Measurements from ENCODE around the gene KIAA1958. TPM values are rescaled to one million over a fixed set of nuclear protein-coding genes. Genes with fewer than 3 reads are reported as not detected.

The KIAA1958 gene
- total and polyA plus RNA-seq, 9 donors, result 5.7 to 40.3 (median 24.1) TPM

GRCh38 chr9:112541685-112542084 lies 55.1 kb downstream of the KIAA1958 start:
- no peaks in the 10 kb centered on the region for H3K9me3 ChIP-seq
- no peaks in the 10 kb centered on the region for H3K27me3 ChIP-seq
- no peaks in the 10 kb centered on the region for H3K36me3 ChIP-seq
- peaks cover 15% of the 10 kb centered on the region for H3K4me1 ChIP-seq (ENCODE audit: insufficient read depth)
- TF ChIP-seq EP300 (IDR thresholded peaks at IDR 0.05) (no peak), POLR2A (IDR thresholded peaks at IDR 0.05) (no peak)
- TF ChIP-seq, protein P1, sequence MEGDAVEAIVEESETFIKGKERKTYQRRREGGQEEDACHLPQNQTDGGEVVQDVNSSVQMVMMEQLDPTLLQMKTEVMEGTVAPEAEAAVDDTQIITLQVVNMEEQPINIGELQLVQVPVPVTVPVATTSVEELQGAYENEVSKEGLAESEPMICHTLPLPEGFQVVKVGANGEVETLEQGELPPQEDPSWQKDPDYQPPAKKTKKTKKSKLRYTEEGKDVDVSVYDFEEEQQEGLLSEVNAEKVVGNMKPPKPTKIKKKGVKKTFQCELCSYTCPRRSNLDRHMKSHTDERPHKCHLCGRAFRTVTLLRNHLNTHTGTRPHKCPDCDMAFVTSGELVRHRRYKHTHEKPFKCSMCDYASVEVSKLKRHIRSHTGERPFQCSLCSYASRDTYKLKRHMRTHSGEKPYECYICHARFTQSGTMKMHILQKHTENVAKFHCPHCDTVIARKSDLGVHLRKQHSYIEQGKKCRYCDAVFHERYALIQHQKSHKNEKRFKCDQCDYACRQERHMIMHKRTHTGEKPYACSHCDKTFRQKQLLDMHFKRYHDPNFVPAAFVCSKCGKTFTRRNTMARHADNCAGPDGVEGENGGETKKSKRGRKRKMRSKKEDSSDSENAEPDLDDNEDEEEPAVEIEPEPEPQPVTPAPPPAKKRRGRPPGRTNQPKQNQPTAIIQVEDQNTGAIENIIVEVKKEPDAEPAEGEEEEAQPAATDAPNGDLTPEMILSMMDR (IDR thresholded peaks at IDR 0.05), result no peak
- no peak for DNase-seq
- WGBS, 3 donors, result 51 to 59% (median 55%) methylated on average over 7 of the region's 7 CpGs
- no peak overlapping the region for H3K27ac ChIP-seq
- intact Hi-C loops (cut with DNase I), result no loop called here
- no peak overlapping the region for H3K4me3 ChIP-seq

GRCh38 chr9:112542593-112543292 lies 56.1 kb downstream of the KIAA1958 start:
- H3K27ac ChIP-seq, result no peak overlapping the region
- no peaks in the 10 kb centered on the region for H3K9me3 ChIP-seq
- WGBS, 3 donors, result 70 to 87% (median 77%) methylated on average over 1 of the region's 1 CpG
- intact Hi-C loops (cut with DNase I), result no loop called here
- no peaks in the 10 kb centered on the region for H3K36me3 ChIP-seq
- TF ChIP-seq POLR2A (IDR thresholded peaks at IDR 0.05), result no peak
- TF ChIP-seq, protein P1 (IDR thresholded peaks at IDR 0.05), result no peak
- TF ChIP-seq EP300 (IDR thresholded peaks at IDR 0.05), result no peak
- H3K27me3 ChIP-seq, result no peaks in the 10 kb centered on the region
- DNase-seq, result no peak
- no peak overlapping the region for H3K4me3 ChIP-seq
- H3K4me1 ChIP-seq (ENCODE audit: insufficient read depth), result peaks cover 15% of the 10 kb centered on the region

DNA sequence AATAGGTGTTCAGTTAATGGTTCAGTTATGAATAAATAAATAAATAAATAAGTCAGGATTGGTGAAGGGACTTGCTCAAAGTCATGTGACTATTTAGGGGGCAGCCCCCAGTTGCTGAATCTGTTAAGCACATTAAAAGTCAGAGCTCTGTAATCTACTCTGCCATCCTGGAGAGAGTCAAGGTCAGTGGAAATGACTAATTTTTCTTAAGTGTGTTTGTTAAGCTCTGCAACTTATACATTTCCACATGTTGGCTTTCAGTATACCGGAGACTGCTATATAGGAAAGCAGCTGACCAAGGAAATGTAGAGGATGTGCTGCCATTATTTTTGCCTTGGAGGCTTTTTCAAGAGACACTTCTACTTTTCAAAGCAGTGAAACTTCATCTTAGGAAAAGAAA lies 57.9 kb downstream of the KIAA1958 start:
- TF ChIP-seq POLR2A (IDR thresholded peaks at IDR 0.05) (no peak), EP300 (IDR thresholded peaks at IDR 0.05) (no peak)
- TF ChIP-seq, protein P1 (IDR thresholded peaks at IDR 0.05), result no peak
- H3K36me3 ChIP-seq, result no peaks in the 10 kb centered on the region
- no peak for DNase-seq
- no peak overlapping the region for H3K27ac ChIP-seq
- no peak overlapping the region for H3K4me3 ChIP-seq
- WGBS, 3 donors, result 90 to 97% (median 91%) methylated on average over 1 of the region's 1 CpG
- H3K4me1 ChIP-seq (ENCODE audit: insufficient read depth), result peaks cover 18% of the 10 kb centered on the region
- H3K27me3 ChIP-seq, result no peaks in the 10 kb centered on the region
- intact Hi-C loops (cut with DNase I), result no loop called here
- no peaks in the 10 kb centered on the region for H3K9me3 ChIP-seq

GRCh38 chr9:112545237-112545636 lies 58.6 kb downstream of the KIAA1958 start:
- intact Hi-C loops (cut with DNase I), result no loop called here
- H3K27ac ChIP-seq, result no peak overlapping the region
- no peaks in the 10 kb centered on the region for H3K36me3 ChIP-seq
- no peak overlapping the region for H3K4me3 ChIP-seq
- no peaks in the 10 kb centered on the region for H3K27me3 ChIP-seq
- TF ChIP-seq POLR2A (IDR thresholded peaks at IDR 0.05) (no peak), EP300 (IDR thresholded peaks at IDR 0.05) (no peak)
- TF ChIP-seq, protein P1 (IDR thresholded peaks at IDR 0.05), result no peak
- no peak for DNase-seq
- peaks cover 18% of the 10 kb centered on the region for H3K4me1 ChIP-seq (ENCODE audit: insufficient read depth)
- H3K9me3 ChIP-seq, result no peaks in the 10 kb centered on the region
